NCI-H69 (cell line): ENCODE results near the gene ZNF562.
A peak's percentile ranks its signal among the peaks of the same experiment; 100 is the strongest.

ENCODE experiments used
- DNase-seq: peaks from one replicate; lab custom pipeline; 2025; lab: John Stamatoyannopoulos, UW

Gene ZNF562

GRCh38 chr19:9641810-9642209, 33.1 kb downstream of the ZNF562 start:
- no peak for DNase-seq

GRCh38 chr19:9640956-9641355, 33.9 kb downstream of the ZNF562 start:
- no peak for DNase-seq

- DNase-seq: no peak
Measured at GRCh38 chr19:9636018-9636417, 38.9 kb downstream of the ZNF562 start.

- no peak for DNase-seq
Measured at GRCh38 chr19:9627856-9628255, 47.0 kb downstream of the ZNF562 start.

GRCh38 chr19:9622531-9622930, 52.4 kb downstream of the ZNF562 start:
- no peak for DNase-seq

- peak; percentile 83 for DNase-seq
Measured at GRCh38 chr19:9621156-9622037, 53.5 kb downstream of the ZNF562 start, which contains the start of gene ZNF561. Gene ZNF561, minus strand, starts transcription at chr19:9621232. Its CDS starts 1,776 bp downstream, at chr19:9619456.

- no peak for DNase-seq
Measured at GRCh38 chr19:9620842-9621155, 54.1 kb downstream of the ZNF562 start.

- DNase-seq: no peak
Measured at GRCh38 chr19:9615844-9616243, 59.1 kb downstream of the ZNF562 start.

- DNase-seq: no peak
Measured at GRCh38 chr19:9610484-9611113, 64.3 kb downstream of the ZNF562 start.

- DNase-seq: no peak
Measured at GRCh38 chr19:9608912-9609311, 66.0 kb downstream of the ZNF562 start.

GRCh38 chr19:9597027-9597426, 77.9 kb downstream of the ZNF562 start:
- DNase-seq: no peak
